PC-3 (cell line): ENCODE data around the gene VGF.

Experiments
- EZH2 ChIP-seq: fragments of 300-600 bp; sonication (generic); IDR thresholded peaks from one replicate; pipeline ENCODE4 v1.6.1; 2017; ENCODE audit warnings: antibody characterized with exemption, mild to moderate bottlenecking, low read length; ENCODE audit not compliant: unreplicated experiment
- EZH2phosphoT487 ChIP-seq: fragments of 300-600 bp; sonication (generic); IDR thresholded peaks from 2 replicates; pipeline ENCODE4 v1.6.1; 2018; ENCODE audit warnings: mild to moderate bottlenecking, antibody characterized with exemption, low read length, borderline replicate concordance
- TF ChIP-seq, protein P1 (sequence below): fragments of 300-600 bp; sonication (generic); conservative IDR thresholded peaks from 2 replicates; pipeline ENCODE4 v1.5.1; 2017; ENCODE audit warnings: antibody characterized with exemption, low read depth, mild to moderate bottlenecking, low read length

DNA sequence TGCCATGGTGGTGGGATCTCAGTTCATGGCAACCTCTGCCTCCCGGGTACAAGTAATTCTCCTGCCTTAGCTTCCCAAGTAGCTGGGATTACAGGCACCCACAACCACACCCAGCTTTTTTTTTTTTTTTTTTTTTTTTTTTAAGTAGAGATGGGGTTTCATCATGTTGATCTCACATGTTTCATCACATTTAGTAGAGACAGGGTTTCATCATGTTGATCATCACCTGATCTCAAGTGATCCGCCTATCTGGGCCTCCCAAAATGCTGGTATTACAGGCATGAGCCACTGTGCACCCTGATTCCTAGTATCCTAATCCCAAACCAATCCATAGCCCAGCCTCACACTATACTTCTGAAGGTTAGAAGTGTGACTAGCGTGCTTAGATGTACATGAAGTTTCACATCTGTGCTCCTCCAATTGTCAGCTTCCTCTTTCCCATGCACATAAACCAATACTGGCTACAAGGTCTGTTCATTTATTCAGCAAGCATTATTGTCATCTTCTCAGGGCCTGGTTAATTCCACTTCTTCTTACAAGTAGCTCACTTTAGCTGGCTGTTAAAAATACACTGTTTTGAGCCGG is 21.6 kb upstream of the VGF start:
- TF ChIP-seq EZH2phosphoT487 (no peak), EZH2 (no peak)
- TF ChIP-seq, protein P1, sequence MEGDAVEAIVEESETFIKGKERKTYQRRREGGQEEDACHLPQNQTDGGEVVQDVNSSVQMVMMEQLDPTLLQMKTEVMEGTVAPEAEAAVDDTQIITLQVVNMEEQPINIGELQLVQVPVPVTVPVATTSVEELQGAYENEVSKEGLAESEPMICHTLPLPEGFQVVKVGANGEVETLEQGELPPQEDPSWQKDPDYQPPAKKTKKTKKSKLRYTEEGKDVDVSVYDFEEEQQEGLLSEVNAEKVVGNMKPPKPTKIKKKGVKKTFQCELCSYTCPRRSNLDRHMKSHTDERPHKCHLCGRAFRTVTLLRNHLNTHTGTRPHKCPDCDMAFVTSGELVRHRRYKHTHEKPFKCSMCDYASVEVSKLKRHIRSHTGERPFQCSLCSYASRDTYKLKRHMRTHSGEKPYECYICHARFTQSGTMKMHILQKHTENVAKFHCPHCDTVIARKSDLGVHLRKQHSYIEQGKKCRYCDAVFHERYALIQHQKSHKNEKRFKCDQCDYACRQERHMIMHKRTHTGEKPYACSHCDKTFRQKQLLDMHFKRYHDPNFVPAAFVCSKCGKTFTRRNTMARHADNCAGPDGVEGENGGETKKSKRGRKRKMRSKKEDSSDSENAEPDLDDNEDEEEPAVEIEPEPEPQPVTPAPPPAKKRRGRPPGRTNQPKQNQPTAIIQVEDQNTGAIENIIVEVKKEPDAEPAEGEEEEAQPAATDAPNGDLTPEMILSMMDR, result no peak
